Body of pancreas (tissue), 4 donors: ENCODE data around the gene PER3. TPM values are rescaled to one million over a fixed set of nuclear protein-coding genes. Genes with fewer than 3 reads are reported as not detected.

Experiments used
- ATAC-seq: fragments of 150-250 bp; one replicate; pipeline ENCODE4 v1.9.1; 2016
- DNase-seq, 4 donors: peaks; one replicate each; pipeline ENCODE4 v3.0.0-alpha.2; 2019
- H3K27ac ChIP-seq, 4 donors: fragments of 200-600 bp; sonication (generic); 1 replicate in 3 of 4; 2 replicates in 1 of 4; pipeline versions ENCODE4 v1.5.1 to v1.6.1; 2016 to 2019; ENCODE audit warnings: mild to moderate bottlenecking in 1 of 4, mixed read lengths in 1 of 4, moderate library complexity in 1 of 4
- H3K27me3 ChIP-seq, 2 donors: fragments of 200-600 bp; sonication (generic); one replicate each; pipeline ENCODE4 v1.6.0; 2016; ENCODE audit warnings: mild to moderate bottlenecking in 1 of 2
- H3K36me3 ChIP-seq, 2 donors: fragments of 200-600 bp; sonication (generic); replicated peaks in 1 of 2; 2 replicates each; pipeline ENCODE4 v1.5.1; 2016; ENCODE audit warnings: low read depth in 2 of 2; ENCODE audit not compliant: insufficient read depth in 1 of 2
- H3K4me1 ChIP-seq: fragments of 200-600 bp; sonication (generic); one replicate; pipeline ENCODE4 v1.6.0; 2016
- H3K4me3 ChIP-seq, 2 donors: fragments of 200-600 bp; sonication (generic); 1 replicate in 1 of 2; 2 replicates in 1 of 2; pipeline ENCODE4 v1.5.1; 2016 to 2019
- H3K9me3 ChIP-seq, 3 donors: fragments of 200-600 bp; sonication (generic); 1 replicate in 2 of 3; 2 replicates in 1 of 3; pipeline ENCODE4 v1.5.1; 2016
- POLR2A ChIP-seq, 3 donors: fragments of 450-650 bp; IDR thresholded peaks; one replicate each; pipeline ENCODE4 v1.6.1; 2016; ENCODE audit warnings: antibody characterized with exemption in 3 of 3, mild to moderate bottlenecking in 2 of 3
- WGBS, 2 donors: methylation state at CpG; one replicate each; pipeline ENCODE4 v1.1.5; 2017; 5-methylcytosine and 5-hydroxymethylcytosine counted together
- intact Hi-C: fragments of 100-400 bp; cut with DNase I; formaldehyde crosslinking; loops from one replicate; pipeline ENCODE4 v1.15.1; 2023
- total RNA-seq, 2 donors: library from RNA; depleted of rRNA; stranded (reverse); fragments of >200 nt; gene quantifications; one replicate each; pipeline ENCODE4 v1.1.0, GENCODE V29; 2016
- TF ChIP-seq, protein P1 (sequence below), 7 experiments: fragments of 450-650 bp in 4 of 7; fragments of 200-600 bp in 3 of 7; sonication (generic) in 3 of 7; IDR thresholded peaks; one replicate each; pipeline ENCODE4 v1.5.1; 2016 to 2019; ENCODE audit warnings: antibody characterized with exemption in 7 of 7

PER3 gene
- total RNA-seq, 2 donors from 2014 or later, result 10.4 to 11.9 TPM

DNA sequence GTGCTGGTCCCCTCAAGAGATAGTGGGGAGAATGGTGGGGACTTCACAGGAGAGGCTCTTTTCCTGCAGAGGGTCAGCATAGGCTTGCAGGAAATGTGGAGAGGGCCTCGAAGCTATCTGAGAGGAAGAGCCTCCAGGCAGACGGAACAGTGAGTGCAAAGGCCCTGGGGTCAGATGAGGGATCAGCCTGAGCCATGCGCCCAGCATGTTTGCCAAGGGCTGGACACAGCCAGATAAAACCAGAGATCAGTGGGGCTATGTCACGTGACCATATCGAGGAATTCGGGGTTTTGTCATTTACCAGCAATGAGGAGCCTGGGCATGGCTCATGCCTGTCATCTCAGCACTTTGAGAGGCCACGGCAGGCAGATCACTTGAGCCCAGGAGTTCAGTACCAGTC, 75.3 kb downstream of the PER3 start:
- Histone ChIP-seq H3K4me1 (no peaks in the 10 kb centered on the region), H3K27ac (no peak overlapping the region), H3K4me3 (no peak overlapping the region), H3K9me3 (no peaks in the 10 kb centered on the region), H3K36me3 (no peaks in the 10 kb centered on the region), H3K27me3 (no peaks in the 10 kb centered on the region)
- intact Hi-C loops, result no loop called here
- 82% methylated on average over 7 of the region's 7 CpGs for WGBS, 2 donors
- DNase-seq (no peak), ATAC-seq (no peak)
- TF ChIP-seq, protein P1, sequence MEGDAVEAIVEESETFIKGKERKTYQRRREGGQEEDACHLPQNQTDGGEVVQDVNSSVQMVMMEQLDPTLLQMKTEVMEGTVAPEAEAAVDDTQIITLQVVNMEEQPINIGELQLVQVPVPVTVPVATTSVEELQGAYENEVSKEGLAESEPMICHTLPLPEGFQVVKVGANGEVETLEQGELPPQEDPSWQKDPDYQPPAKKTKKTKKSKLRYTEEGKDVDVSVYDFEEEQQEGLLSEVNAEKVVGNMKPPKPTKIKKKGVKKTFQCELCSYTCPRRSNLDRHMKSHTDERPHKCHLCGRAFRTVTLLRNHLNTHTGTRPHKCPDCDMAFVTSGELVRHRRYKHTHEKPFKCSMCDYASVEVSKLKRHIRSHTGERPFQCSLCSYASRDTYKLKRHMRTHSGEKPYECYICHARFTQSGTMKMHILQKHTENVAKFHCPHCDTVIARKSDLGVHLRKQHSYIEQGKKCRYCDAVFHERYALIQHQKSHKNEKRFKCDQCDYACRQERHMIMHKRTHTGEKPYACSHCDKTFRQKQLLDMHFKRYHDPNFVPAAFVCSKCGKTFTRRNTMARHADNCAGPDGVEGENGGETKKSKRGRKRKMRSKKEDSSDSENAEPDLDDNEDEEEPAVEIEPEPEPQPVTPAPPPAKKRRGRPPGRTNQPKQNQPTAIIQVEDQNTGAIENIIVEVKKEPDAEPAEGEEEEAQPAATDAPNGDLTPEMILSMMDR (IDR thresholded peaks at IDR 0.05), result no peak
- no peak for TF ChIP-seq POLR2A (IDR thresholded peaks at IDR 0.05)

DNA sequence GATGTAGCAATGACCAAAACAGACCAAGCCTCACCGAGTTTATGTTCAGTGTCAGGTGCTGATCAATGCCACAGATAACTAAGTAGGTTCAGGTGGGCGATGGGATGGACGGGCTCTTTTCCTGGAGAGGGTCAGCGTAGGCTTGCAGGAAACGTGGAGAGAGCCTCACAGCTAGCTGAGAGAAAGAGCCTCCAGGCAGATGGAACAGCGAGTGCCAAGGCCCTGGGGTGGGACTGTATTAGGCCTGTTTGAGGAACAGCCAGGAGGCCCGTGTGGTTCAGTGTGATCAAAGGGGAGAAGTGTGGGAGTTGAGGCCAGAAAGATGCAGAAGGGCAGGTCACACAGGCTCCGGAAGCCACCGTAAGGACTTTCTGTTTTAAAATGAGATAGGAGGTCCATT, 76.0 kb downstream of the PER3 start:
- H3K27me3 ChIP-seq, result no peaks in the 10 kb centered on the region
- no peak overlapping the region for H3K4me3 ChIP-seq
- no peaks in the 10 kb centered on the region for H3K9me3 ChIP-seq
- WGBS, 2 donors, result 79 to 85% methylated on average over 9 of the region's 9 CpGs
- H3K36me3 ChIP-seq, result no peaks in the 10 kb centered on the region
- intact Hi-C loops, result no loop called here
- TF ChIP-seq, protein P1 (IDR thresholded peaks at IDR 0.05), result no peak
- no peak for TF ChIP-seq POLR2A (IDR thresholded peaks at IDR 0.05)
- H3K27ac ChIP-seq, result no peak overlapping the region
- ATAC-seq (no peak), DNase-seq (no peak)
- no peaks in the 10 kb centered on the region for H3K4me1 ChIP-seq

- Histone ChIP-seq H3K36me3 (no peaks in the 10 kb centered on the region), H3K27ac (no peak overlapping the region), H3K4me1 (no peaks in the 10 kb centered on the region), H3K27me3 (peaks cover 0 to 4% of the 10 kb centered on the region in 2 donors), H3K4me3 (no peak overlapping the region), H3K9me3 (no peaks in the 10 kb centered on the region)
- no peak for TF ChIP-seq POLR2A (IDR thresholded peaks at IDR 0.05)
- TF ChIP-seq, protein P1 (IDR thresholded peaks at IDR 0.05), result no peak
- intact Hi-C loops, result no loop called here
- ATAC-seq, result no peak
- 91 to 93% methylated on average over 15 of the region's 15 CpGs for WGBS, 2 donors
- DNase-seq, result no peak
These were observed 77.4 kb downstream of the PER3 start for GRCh38 chr1:7861452-7861851.

- intact Hi-C loops, result no loop called here
- H3K4me3 ChIP-seq, result no peak overlapping the region
- H3K4me1 ChIP-seq, result no peaks in the 10 kb centered on the region
- H3K27me3 ChIP-seq, result peaks cover 0 to 5% of the 10 kb centered on the region in 2 donors
- ATAC-seq, result no peak
- H3K36me3 ChIP-seq, result no peaks in the 10 kb centered on the region
- no peak overlapping the region for H3K27ac ChIP-seq
- TF ChIP-seq POLR2A (IDR thresholded peaks at IDR 0.05), result no peak
- no peaks in the 10 kb centered on the region for H3K9me3 ChIP-seq
- WGBS, 2 donors, result 85 to 87% methylated on average over 16 to 17 of the region's 17 CpGs
- DNase-seq, result no peak
These were observed 78.3 kb downstream of the PER3 start for GRCh38 chr1:7862211-7863060.

DNA sequence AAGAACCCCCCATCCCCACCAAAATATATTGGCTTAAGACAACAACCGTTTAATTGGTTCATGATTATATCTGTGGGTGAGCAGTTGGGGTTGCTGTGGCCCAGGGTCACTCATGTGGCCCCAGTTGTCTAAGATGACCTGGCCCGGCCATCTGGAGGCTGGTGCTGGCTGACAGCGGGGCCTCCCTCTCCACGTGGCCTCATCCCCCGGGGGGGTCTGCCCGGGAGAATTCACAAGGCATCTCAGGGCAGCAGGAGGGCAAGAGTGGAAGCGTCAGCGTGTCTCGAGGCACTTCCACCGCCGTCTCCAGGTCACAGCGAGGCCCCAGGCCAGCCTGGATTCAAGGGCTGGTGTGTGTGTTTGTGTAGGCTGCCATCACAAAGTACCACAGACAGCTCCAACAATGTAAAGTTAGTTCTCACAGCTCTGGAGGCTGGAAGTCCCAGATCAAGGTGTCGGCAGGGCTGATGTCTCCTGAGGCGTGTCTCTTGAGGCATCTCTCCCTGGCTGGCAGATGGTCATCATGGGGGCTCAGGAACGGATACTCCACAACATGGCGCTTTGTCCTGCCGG, 79.8 kb downstream of the PER3 start:
- H3K4me1 ChIP-seq, result no peaks in the 10 kb centered on the region
- H3K4me3 ChIP-seq, result no peak overlapping the region
- DNase-seq (no peak), ATAC-seq (no peak)
- 74 to 86% methylated on average over 10 to 16 of the region's 17 CpGs for WGBS, 2 donors
- H3K27me3 ChIP-seq, result peaks cover 0 to 5% of the 10 kb centered on the region in 2 donors
- H3K27ac ChIP-seq, result no peak overlapping the region
- H3K9me3 ChIP-seq, result no peaks in the 10 kb centered on the region
- intact Hi-C loops, result no loop called here
- TF ChIP-seq POLR2A (IDR thresholded peaks at IDR 0.05), result no peak
- TF ChIP-seq, protein P1 (IDR thresholded peaks at IDR 0.05), result no peak
- H3K36me3 ChIP-seq, result no peaks in the 10 kb centered on the region
